Gastrocnemius medialis (tissue), 4 donors: ENCODE data around the gene GRM4. TPM values are rescaled to one million over a fixed set of nuclear protein-coding genes. Genes with fewer than 3 reads are reported as not detected.

Experiments used
- ATAC-seq, 2 donors: fragments of 150-250 bp; one replicate each; pipeline ENCODE4 v1.9.1; 2016
- DNase-seq, 2 donors: peaks; one replicate each; pipeline ENCODE4 v3.0.0-alpha.2; 2019
- H3K27ac ChIP-seq, 4 donors: fragments of 200-600 bp; sonication (generic); 1 replicate in 1 of 4; 2 replicates in 3 of 4; pipeline ENCODE4 v1.5.1; 2016 to 2018; ENCODE audit warnings: mild to moderate bottlenecking in 2 of 4, moderate library complexity in 1 of 4
- H3K27me3 ChIP-seq, 3 donors: fragments of 200-600 bp; sonication (generic) in 2 of 3; 1 replicate in 1 of 3; 2 replicates in 2 of 3; pipeline versions ENCODE4 v1.5.1 to v1.6.0; 2016 to 2019; ENCODE audit warnings: mild to moderate bottlenecking in 1 of 3, moderate library complexity in 1 of 3
- H3K36me3 ChIP-seq, 2 donors: fragments of 200-600 bp; sonication (generic) in 1 of 2; one replicate each; pipeline ENCODE4 v1.5.1; 2017 to 2018
- H3K4me1 ChIP-seq, 2 donors: fragments of 200-600 bp; sonication (generic) in 1 of 2; one replicate each; pipeline ENCODE4 v1.5.1; 2016 to 2017; ENCODE audit warnings: mild to moderate bottlenecking in 2 of 2
- H3K4me3 ChIP-seq, 4 donors: fragments of 200-600 bp; sonication (generic) in 3 of 4; 1 replicate in 1 of 4; 2 replicates in 3 of 4; pipeline ENCODE4 v1.5.1; 2016 to 2019; ENCODE audit warnings: mild to moderate bottlenecking in 2 of 4
- H3K9me3 ChIP-seq, 3 donors: fragments of 200-600 bp; sonication (generic) in 2 of 3; 1 replicate in 1 of 3; 2 replicates in 2 of 3; pipeline ENCODE4 v1.5.1; 2016 to 2019
- POLR2A ChIP-seq, 2 donors: fragments of 450-650 bp; IDR thresholded peaks; one replicate each; pipeline ENCODE4 v1.6.1; 2017; ENCODE audit warnings: antibody characterized with exemption in 2 of 2, mild to moderate bottlenecking in 2 of 2, moderate library complexity in 2 of 2
- in situ Hi-C, 4 donors: fragments of 200-750 bp; cut with MboI; loops; one replicate each; pipeline versions ENCODE4 v1.15.0 to v1.8.0; 2017; ENCODE audit warnings: low sequenced_read_pairs in 4 of 4
- intact Hi-C: fragments of 100-400 bp; cut with DNase I; formaldehyde crosslinking; loops from one replicate; pipeline ENCODE4 v1.15.1; 2023; ENCODE audit warnings: low total_unique reads
- total RNA-seq, 4 donors: library from RNA; depleted of rRNA; stranded (reverse); fragments of >200 nt; gene quantifications; one replicate each; pipeline versions ENCODE4 v1.1.0 to v1.2.3, GENCODE V29; 2016
- TF ChIP-seq, protein P1 (sequence below), 5 experiments: fragments of 450-650 bp in 3 of 5; fragments of 200-600 bp in 2 of 5; sonication (generic) in 2 of 5; IDR thresholded peaks in 4 of 5; conservative IDR thresholded peaks in 1 of 5; 1 replicate in 4 of 5; 2 replicates in 1 of 5; pipeline ENCODE4 v1.5.1; 2016 to 2019; ENCODE audit warnings: antibody characterized with exemption in 5 of 5, mild to moderate bottlenecking in 3 of 5, moderate library complexity in 3 of 5

GRM4 gene
- total RNA-seq, 4 donors from 2014 or later, result 0.03 TPM; not detected in 3

DNA sequence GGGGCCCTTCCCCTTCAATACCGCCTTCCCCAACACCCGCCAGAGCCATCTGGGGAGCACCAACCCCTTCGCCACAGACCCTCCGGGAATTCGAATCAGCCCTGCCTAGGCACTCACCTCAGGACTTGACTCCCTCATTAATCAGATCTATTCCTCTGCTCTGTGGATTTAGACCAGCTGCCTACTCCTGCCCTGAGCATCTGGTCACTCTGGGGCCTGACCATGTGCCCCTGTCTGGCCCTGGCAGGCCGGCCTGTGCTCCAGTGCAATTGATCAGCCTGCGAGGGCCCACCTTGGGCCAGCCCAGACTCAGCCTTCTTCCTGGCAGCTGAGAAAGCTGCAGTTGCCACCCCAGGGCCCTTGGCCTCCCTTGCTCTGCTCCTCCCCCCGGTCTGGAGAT lies 46.0 kb downstream of the GRM4 start:
- Histone ChIP-seq H3K4me1 (no peaks in the 10 kb centered on the region), H3K27ac (no peak overlapping the region), H3K9me3 (no peaks in the 10 kb centered on the region), H3K27me3 (peaks cover 2 to 16% (median 9%) of the 10 kb centered on the region in 3 donors), H3K4me3 (no peak overlapping the region), H3K36me3 (no peaks in the 10 kb centered on the region)
- DNase-seq (no peak), ATAC-seq (no peak)
- in situ Hi-C loops, result no loop called here
- TF ChIP-seq, protein P1, sequence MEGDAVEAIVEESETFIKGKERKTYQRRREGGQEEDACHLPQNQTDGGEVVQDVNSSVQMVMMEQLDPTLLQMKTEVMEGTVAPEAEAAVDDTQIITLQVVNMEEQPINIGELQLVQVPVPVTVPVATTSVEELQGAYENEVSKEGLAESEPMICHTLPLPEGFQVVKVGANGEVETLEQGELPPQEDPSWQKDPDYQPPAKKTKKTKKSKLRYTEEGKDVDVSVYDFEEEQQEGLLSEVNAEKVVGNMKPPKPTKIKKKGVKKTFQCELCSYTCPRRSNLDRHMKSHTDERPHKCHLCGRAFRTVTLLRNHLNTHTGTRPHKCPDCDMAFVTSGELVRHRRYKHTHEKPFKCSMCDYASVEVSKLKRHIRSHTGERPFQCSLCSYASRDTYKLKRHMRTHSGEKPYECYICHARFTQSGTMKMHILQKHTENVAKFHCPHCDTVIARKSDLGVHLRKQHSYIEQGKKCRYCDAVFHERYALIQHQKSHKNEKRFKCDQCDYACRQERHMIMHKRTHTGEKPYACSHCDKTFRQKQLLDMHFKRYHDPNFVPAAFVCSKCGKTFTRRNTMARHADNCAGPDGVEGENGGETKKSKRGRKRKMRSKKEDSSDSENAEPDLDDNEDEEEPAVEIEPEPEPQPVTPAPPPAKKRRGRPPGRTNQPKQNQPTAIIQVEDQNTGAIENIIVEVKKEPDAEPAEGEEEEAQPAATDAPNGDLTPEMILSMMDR (IDR thresholded peaks at IDR 0.05 in 4 of 5, conservative IDR thresholded peaks at IDR 0.05 in 1 of 5), result no peak
- TF ChIP-seq POLR2A (IDR thresholded peaks at IDR 0.05), result no peak
- intact Hi-C loops, result no loop called here

DNA sequence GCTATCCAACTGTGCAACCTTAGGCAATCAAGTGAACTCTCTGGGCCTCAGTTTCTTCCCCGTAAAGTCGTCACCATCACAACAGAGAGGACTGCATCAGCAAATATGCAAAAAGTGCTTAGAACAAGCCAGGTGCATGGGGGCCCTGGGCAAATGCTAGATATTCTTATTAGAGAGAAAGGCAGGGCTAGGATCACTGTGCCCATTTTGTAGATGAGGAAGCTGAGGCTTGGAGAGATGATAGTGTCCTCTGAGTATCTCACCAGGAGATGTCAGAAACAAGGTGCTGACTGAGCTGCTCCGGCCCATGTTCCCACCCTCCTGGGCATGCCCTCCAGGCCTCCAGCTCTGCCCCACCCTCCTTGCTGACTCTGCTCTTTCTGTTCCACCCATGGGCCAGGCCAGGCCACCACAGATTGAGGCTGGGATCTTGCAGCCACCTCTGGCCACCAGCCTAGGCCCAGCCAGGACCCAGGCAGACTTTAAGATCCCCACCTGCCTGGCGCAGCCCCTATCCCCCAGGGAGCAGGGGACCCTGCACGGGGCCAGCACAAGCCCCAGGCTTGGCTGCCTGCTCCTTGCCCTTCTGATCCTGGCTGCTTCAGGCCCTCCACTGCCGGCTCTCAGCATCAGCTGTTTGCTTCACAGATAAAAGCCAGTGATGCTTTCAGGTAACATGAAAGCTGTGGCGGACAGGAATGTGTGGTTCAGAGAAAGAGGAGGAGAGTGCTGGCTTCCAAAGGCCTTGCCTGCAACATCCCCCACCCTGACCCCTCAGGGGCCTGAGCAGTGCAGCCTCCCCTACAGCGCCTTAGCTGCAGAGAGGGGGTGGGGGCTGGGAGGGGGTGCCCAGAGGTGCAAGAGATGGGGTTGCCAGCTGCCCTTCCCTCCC lies 47.6 kb downstream of the GRM4 start:
- TF ChIP-seq POLR2A (IDR thresholded peaks at IDR 0.05), result no peak
- TF ChIP-seq, protein P1 (IDR thresholded peaks at IDR 0.05 in 4 of 5, conservative IDR thresholded peaks at IDR 0.05 in 1 of 5), result no peak
- no peak overlapping the region for H3K27ac ChIP-seq
- H3K4me1 ChIP-seq, result no peaks in the 10 kb centered on the region
- no peaks in the 10 kb centered on the region for H3K36me3 ChIP-seq
- in situ Hi-C loops (no loop called here), intact Hi-C loops (no loop called here)
- DNase-seq, result no peak
- ATAC-seq, result no peak
- no peak overlapping the region for H3K4me3 ChIP-seq
- H3K27me3 ChIP-seq, result peaks cover 5 to 20% (median 15%) of the 10 kb centered on the region in 3 donors
- no peaks in the 10 kb centered on the region for H3K9me3 ChIP-seq

DNA sequence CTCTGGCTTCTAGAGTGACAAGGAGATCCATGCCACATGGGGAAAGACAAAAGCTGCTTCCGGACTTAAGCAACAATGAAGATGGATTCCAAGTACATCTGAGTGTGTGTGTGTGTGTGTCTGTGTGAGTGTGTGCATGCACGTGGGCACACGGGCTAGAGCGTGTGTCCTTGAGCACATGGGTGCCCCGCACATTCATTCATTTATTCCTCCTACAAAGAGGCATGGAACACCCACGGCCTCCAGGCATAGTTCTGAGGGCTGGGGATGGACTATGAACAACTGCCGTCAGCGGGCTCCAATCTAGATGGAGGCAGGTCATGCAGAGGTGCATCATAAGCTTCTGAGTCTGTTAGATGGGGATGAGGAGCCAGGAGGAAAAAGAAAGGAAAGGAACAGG lies 49.1 kb downstream of the GRM4 start:
- TF ChIP-seq POLR2A (IDR thresholded peaks at IDR 0.05), result no peak
- TF ChIP-seq, protein P1 (IDR thresholded peaks at IDR 0.05 in 4 of 5, conservative IDR thresholded peaks at IDR 0.05 in 1 of 5), result no peak
- Histone ChIP-seq H3K27ac (no peak overlapping the region), H3K27me3 (peaks cover 5 to 20% (median 15%) of the 10 kb centered on the region in 3 donors), H3K9me3 (no peaks in the 10 kb centered on the region), H3K4me1 (no peaks in the 10 kb centered on the region), H3K36me3 (no peaks in the 10 kb centered on the region), H3K4me3 (no peak overlapping the region)
- in situ Hi-C loops (no loop called here), intact Hi-C loops (no loop called here)
- ATAC-seq (no peak), DNase-seq (no peak)

DNA sequence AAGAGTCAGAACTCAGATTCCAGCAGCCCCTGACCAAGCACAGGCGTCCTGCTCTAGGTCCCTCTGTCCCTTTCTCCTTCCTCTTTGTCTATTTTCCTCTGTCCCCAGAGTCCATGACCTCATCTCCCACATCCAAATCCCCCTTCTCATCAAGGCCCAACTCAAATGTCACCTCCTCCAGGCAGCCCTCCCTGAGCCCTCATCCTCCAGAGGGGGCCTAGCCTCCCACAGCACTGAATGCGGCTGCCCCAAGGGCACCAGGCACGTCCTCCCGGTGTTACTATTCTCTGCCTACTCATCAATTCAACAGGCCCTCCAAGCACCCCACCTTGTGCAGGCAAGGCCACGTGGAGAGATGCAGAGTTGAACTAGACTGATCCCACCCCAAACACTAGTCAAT lies 49.7 kb downstream of the GRM4 start:
- in situ Hi-C loops (no loop called here), intact Hi-C loops (no loop called here)
- H3K36me3 ChIP-seq, result no peaks in the 10 kb centered on the region
- no peaks in the 10 kb centered on the region for H3K4me1 ChIP-seq
- DNase-seq (no peak), ATAC-seq (no peak)
- no peak overlapping the region for H3K27ac ChIP-seq
- no peak overlapping the region for H3K4me3 ChIP-seq
- H3K27me3 ChIP-seq, result peaks cover 5 to 20% (median 15%) of the 10 kb centered on the region in 3 donors
- H3K9me3 ChIP-seq, result no peaks in the 10 kb centered on the region
- TF ChIP-seq, protein P1 (IDR thresholded peaks at IDR 0.05 in 4 of 5, conservative IDR thresholded peaks at IDR 0.05 in 1 of 5), result no peak
- no peak for TF ChIP-seq POLR2A (IDR thresholded peaks at IDR 0.05)
